ENCODE measurements around the gene CYFIP1. TPM values are rescaled to one million over a fixed set of nuclear protein-coding genes. Genes with fewer than 3 reads are reported as not detected.

The CYFIP1 gene
- total and polyA plus RNA-seq, 2 of the 8 experiments (the other 6 are each of a cell fraction or from before 2014, with no cell fraction given) = 38.6 to 81.7 TPM

- TF ChIP-seq CBX5 (IDR thresholded peaks at IDR 0.05; ENCODE audit: low read depth, low read length) (no peak), SIX5 (IDR thresholded peaks at IDR 0.05; ENCODE audit: low read depth, low read length) (no peak), SIRT6 (IDR thresholded peaks at IDR 0.05; ENCODE audit: low read length) (no peak), NANOG (IDR thresholded peaks at IDR 0.05; ENCODE audit: insufficient read depth, low read depth, low read length, poor library complexity, severe bottlenecking) (no peak)
- TF ChIP-seq, protein P1, sequence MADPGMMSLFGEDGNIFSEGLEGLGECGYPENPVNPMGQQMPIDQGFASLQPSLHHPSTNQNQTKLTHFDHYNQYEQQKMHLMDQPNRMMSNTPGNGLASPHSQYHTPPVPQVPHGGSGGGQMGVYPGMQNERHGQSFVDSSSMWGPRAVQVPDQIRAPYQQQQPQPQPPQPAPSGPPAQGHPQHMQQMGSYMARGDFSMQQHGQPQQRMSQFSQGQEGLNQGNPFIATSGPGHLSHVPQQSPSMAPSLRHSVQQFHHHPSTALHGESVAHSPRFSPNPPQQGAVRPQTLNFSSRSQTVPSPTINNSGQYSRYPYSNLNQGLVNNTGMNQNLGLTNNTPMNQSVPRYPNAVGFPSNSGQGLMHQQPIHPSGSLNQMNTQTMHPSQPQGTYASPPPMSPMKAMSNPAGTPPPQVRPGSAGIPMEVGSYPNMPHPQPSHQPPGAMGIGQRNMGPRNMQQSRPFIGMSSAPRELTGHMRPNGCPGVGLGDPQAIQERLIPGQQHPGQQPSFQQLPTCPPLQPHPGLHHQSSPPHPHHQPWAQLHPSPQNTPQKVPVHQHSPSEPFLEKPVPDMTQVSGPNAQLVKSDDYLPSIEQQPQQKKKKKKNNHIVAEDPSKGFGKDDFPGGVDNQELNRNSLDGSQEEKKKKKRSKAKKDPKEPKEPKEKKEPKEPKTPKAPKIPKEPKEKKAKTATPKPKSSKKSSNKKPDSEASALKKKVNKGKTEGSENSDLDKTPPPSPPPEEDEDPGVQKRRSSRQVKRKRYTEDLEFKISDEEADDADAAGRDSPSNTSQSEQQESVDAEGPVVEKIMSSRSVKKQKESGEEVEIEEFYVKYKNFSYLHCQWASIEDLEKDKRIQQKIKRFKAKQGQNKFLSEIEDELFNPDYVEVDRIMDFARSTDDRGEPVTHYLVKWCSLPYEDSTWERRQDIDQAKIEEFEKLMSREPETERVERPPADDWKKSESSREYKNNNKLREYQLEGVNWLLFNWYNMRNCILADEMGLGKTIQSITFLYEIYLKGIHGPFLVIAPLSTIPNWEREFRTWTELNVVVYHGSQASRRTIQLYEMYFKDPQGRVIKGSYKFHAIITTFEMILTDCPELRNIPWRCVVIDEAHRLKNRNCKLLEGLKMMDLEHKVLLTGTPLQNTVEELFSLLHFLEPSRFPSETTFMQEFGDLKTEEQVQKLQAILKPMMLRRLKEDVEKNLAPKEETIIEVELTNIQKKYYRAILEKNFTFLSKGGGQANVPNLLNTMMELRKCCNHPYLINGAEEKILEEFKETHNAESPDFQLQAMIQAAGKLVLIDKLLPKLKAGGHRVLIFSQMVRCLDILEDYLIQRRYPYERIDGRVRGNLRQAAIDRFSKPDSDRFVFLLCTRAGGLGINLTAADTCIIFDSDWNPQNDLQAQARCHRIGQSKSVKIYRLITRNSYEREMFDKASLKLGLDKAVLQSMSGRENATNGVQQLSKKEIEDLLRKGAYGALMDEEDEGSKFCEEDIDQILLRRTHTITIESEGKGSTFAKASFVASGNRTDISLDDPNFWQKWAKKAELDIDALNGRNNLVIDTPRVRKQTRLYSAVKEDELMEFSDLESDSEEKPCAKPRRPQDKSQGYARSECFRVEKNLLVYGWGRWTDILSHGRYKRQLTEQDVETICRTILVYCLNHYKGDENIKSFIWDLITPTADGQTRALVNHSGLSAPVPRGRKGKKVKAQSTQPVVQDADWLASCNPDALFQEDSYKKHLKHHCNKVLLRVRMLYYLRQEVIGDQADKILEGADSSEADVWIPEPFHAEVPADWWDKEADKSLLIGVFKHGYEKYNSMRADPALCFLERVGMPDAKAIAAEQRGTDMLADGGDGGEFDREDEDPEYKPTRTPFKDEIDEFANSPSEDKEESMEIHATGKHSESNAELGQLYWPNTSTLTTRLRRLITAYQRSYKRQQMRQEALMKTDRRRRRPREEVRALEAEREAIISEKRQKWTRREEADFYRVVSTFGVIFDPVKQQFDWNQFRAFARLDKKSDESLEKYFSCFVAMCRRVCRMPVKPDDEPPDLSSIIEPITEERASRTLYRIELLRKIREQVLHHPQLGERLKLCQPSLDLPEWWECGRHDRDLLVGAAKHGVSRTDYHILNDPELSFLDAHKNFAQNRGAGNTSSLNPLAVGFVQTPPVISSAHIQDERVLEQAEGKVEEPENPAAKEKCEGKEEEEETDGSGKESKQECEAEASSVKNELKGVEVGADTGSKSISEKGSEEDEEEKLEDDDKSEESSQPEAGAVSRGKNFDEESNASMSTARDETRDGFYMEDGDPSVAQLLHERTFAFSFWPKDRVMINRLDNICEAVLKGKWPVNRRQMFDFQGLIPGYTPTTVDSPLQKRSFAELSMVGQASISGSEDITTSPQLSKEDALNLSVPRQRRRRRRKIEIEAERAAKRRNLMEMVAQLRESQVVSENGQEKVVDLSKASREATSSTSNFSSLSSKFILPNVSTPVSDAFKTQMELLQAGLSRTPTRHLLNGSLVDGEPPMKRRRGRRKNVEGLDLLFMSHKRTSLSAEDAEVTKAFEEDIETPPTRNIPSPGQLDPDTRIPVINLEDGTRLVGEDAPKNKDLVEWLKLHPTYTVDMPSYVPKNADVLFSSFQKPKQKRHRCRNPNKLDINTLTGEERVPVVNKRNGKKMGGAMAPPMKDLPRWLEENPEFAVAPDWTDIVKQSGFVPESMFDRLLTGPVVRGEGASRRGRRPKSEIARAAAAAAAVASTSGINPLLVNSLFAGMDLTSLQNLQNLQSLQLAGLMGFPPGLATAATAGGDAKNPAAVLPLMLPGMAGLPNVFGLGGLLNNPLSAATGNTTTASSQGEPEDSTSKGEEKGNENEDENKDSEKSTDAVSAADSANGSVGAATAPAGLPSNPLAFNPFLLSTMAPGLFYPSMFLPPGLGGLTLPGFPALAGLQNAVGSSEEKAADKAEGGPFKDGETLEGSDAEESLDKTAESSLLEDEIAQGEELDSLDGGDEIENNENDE (IDR thresholded peaks at IDR 0.05; ENCODE audit: insufficient replicate concordance, low read length) = no peak
Observed at GRCh38 chr15:22950256-22950990, 29.7 kb downstream of the CYFIP1 start (continued).

All from H1 (cell line).